Neural cell (in vitro differentiated cells): ENCODE measurements around the gene AK4. TPM values are rescaled to one million over a fixed set of nuclear protein-coding genes. Genes with fewer than 3 reads are reported as not detected.

Source experiments
- H2AFZ ChIP-seq: fragments of 200-600, 300-800 bp; sonication (generic), shearing (Covaris generic); 2 replicates; pipeline ENCODE4 v1.6.0; 2014; ENCODE audit warnings: low read depth, mild to moderate bottlenecking, antibody characterized with exemption, low read length, moderate library complexity
- H3F3A ChIP-seq: fragments of 200-600 bp; shearing (Covaris generic); 2 replicates; pipeline ENCODE4 v1.6.1; 2016; ENCODE audit warnings: mild to moderate bottlenecking, moderate library complexity, mixed read lengths, antibody characterized with exemption, low read length; ENCODE audit not compliant: insufficient read depth, poor library complexity, severe bottlenecking
- H3K27ac ChIP-seq: fragments of 200-600, 300-800 bp; sonication (generic), shearing (Covaris generic); 2 replicates; pipeline ENCODE4 v1.5.1; 2014; ENCODE audit warnings: mild to moderate bottlenecking, low read length, moderate library complexity
- H3K27me3 ChIP-seq: fragments of 300-800, 200-600 bp; sonication (generic), shearing (Covaris generic); 2 replicates; pipeline ENCODE4 v1.6.0; 2014; ENCODE audit warnings: mild to moderate bottlenecking, low read depth, low read length, moderate library complexity; ENCODE audit not compliant: insufficient read depth
- H3K36me3 ChIP-seq: fragments of 300-800, 200-600 bp; sonication (generic), shearing (Covaris generic); 2 replicates; pipeline ENCODE4 v1.5.1; 2014; ENCODE audit warnings: mild to moderate bottlenecking, antibody characterized with exemption, low read length, moderate library complexity; ENCODE audit not compliant: insufficient read depth
- H3K4me2 ChIP-seq: fragments of 300-800, 200-600 bp; sonication (generic), shearing (Covaris generic); 2 replicates; pipeline ENCODE4 v1.6.0; 2014; ENCODE audit warnings: mild to moderate bottlenecking, low read length
- H3K4me3 ChIP-seq: fragments of 300-800, 200-600 bp; sonication (generic), shearing (Covaris generic); 2 replicates; pipeline ENCODE4 v1.5.1; 2014; ENCODE audit warnings: mild to moderate bottlenecking, low read length, moderate library complexity
- H3K79me2 ChIP-seq: fragments of 200-600 bp; shearing (Covaris generic); replicated peaks from 2 replicates; pipeline ENCODE4 v1.6.0; 2014; ENCODE audit warnings: mild to moderate bottlenecking, low read length, moderate library complexity; ENCODE audit not compliant: insufficient read depth
- H3K9ac ChIP-seq: fragments of 300-800, 200-600 bp; sonication (generic), shearing (Covaris generic); 2 replicates; pipeline ENCODE4 v1.6.1; 2016; ENCODE audit warnings: mild to moderate bottlenecking, low read length, mixed read lengths
- H3K9me2 ChIP-seq: fragments of 200-600 bp; shearing (Covaris generic); 2 replicates; pipeline ENCODE4 v1.6.1; 2016; ENCODE audit warnings: mild to moderate bottlenecking, low read length, mixed read lengths; ENCODE audit not compliant: insufficient read depth
- H3K9me3 ChIP-seq: fragments of 200-600, 300-800 bp; sonication (generic), shearing (Covaris generic); 2 replicates; pipeline ENCODE4 v1.6.1; 2016; ENCODE audit warnings: mild to moderate bottlenecking, mixed run types, low read length, moderate library complexity, mixed read lengths
- H4K20me1 ChIP-seq: fragments of 200-600 bp; shearing (Covaris generic); 2 replicates; pipeline ENCODE4 v1.6.1; 2016; ENCODE audit warnings: mild to moderate bottlenecking, mixed run types; ENCODE audit not compliant: insufficient read depth
- CTCF ChIP-seq: fragments of 450-650 bp; IDR thresholded peaks from 2 replicates; pipeline ENCODE4 v1.5.1; 2014; ENCODE audit warnings: antibody characterized with exemption, mild to moderate bottlenecking, moderate library complexity; ENCODE audit not compliant: poor library complexity, severe bottlenecking
- EP300 ChIP-seq: fragments of 450-650 bp; conservative IDR thresholded peaks from 2 replicates; pipeline ENCODE4 v1.6.1; 2014; ENCODE audit warnings: antibody characterized with exemption, mild to moderate bottlenecking, moderate library complexity; ENCODE audit not compliant: poor library complexity, severe bottlenecking
- EZH2 ChIP-seq: fragments of 200-600, 300-800 bp; shearing (Covaris generic), sonication (generic); IDR thresholded peaks from 2 replicates; pipeline ENCODE4 v1.6.1; 2014; ENCODE audit warnings: antibody characterized with exemption, low read length, borderline replicate concordance, mild to moderate bottlenecking; ENCODE audit not compliant: insufficient read depth, poor library complexity, severe bottlenecking
- MXI1 ChIP-seq: fragments of 450-650 bp; conservative IDR thresholded peaks from 2 replicates; pipeline ENCODE4 v1.6.1; 2014; ENCODE audit warnings: antibody characterized with exemption, mild to moderate bottlenecking; ENCODE audit not compliant: poor library complexity, severe bottlenecking
- POLR2AphosphoS5 ChIP-seq: IDR thresholded peaks from 2 replicates; pipeline ENCODE4 v1.6.1; 2012
- RAD21 ChIP-seq: fragments of 450-650 bp; conservative IDR thresholded peaks from 2 replicates; pipeline ENCODE4 v1.6.1; 2014; ENCODE audit warnings: antibody characterized with exemption, mild to moderate bottlenecking, moderate library complexity
- REST ChIP-seq: IDR thresholded peaks from 2 replicates; pipeline ENCODE4 v1.6.1; 2012; ENCODE audit warnings: borderline replicate concordance
- SMC3 ChIP-seq: fragments of 450-650 bp; conservative IDR thresholded peaks from 2 replicates; pipeline ENCODE4 v1.6.1; 2014; ENCODE audit warnings: antibody characterized with exemption, mild to moderate bottlenecking, moderate library complexity; ENCODE audit not compliant: poor library complexity
- TAF1 ChIP-seq: IDR thresholded peaks from 2 replicates; pipeline ENCODE4 v1.6.1; 2012; ENCODE audit warnings: low read depth
- polyA plus RNA-seq: library from polyadenylated mRNA; depleted of rRNA; stranded (reverse); fragments of >200 nt; gene quantifications from 2 replicates; pipeline ENCODE4 v1.2.3, GENCODE V29; 2014

The AK4 gene
- polyA plus RNA-seq, 1 donor from 2014 or later, result 1.9 TPM

GRCh38 chr1:65259816-65260215 lies 111.8 kb downstream of the AK4 start:
- H3K9me2 ChIP-seq, result no peaks in the 10 kb centered on the region
- peaks cover 19% of the 10 kb centered on the region for H3K79me2 ChIP-seq
- H3K9me3 ChIP-seq, result no peaks in the 10 kb centered on the region
- no peaks in the 10 kb centered on the region for H3K36me3 ChIP-seq
- no peaks in the 10 kb centered on the region for H3K27me3 ChIP-seq
- no peak overlapping the region for H3K27ac ChIP-seq
- H4K20me1 ChIP-seq, result no peaks in the 10 kb centered on the region
- H3K4me2 ChIP-seq, result no peak overlapping the region
- H3F3A ChIP-seq, result peaks cover 6% of the 10 kb centered on the region
- no peak overlapping the region for H3K4me3 ChIP-seq
- no peak overlapping the region for H3K9ac ChIP-seq
- H2AFZ ChIP-seq, result no peak overlapping the region
- TF ChIP-seq EZH2, result no peak
- no peak for TF ChIP-seq RAD21
- no peak for TF ChIP-seq SMC3
- no peak for TF ChIP-seq POLR2AphosphoS5
- TF ChIP-seq REST, result no peak
- TF ChIP-seq CTCF, result no peak
- no peak for TF ChIP-seq EP300
- no peak for TF ChIP-seq TAF1

- Histone ChIP-seq H3K4me2 (no peak overlapping the region), H3K36me3 (no peaks in the 10 kb centered on the region), H3K27ac (no peak overlapping the region)
Measured at GRCh38 chr1:65260851-65261473, 113.0 kb downstream of the AK4 start.

More at GRCh38 chr1:65260851-65261473, 113.0 kb downstream of the AK4 start:
- no peak overlapping the region for H2AFZ ChIP-seq
- no peak for TF ChIP-seq MXI1
- TF ChIP-seq SMC3, result no peak
- TF ChIP-seq RAD21, result no peak
- TF ChIP-seq EZH2, result no peak
- TF ChIP-seq REST, result no peak
- no peak for TF ChIP-seq CTCF
- TF ChIP-seq POLR2AphosphoS5, result no peak
- no peak for TF ChIP-seq TAF1
- no peaks in the 10 kb centered on the region for H3K9me3 ChIP-seq
- no peak overlapping the region for H3K9ac ChIP-seq
- no peaks in the 10 kb centered on the region for H4K20me1 ChIP-seq
- H3F3A ChIP-seq, result no peaks in the 10 kb centered on the region
- H3K79me2 ChIP-seq, result peaks cover 19% of the 10 kb centered on the region
- H3K27me3 ChIP-seq, result no peaks in the 10 kb centered on the region
- H3K4me3 ChIP-seq, result no peak overlapping the region
- H3K9me2 ChIP-seq, result no peaks in the 10 kb centered on the region
